Skeletal muscle satellite cell (primary cell): ENCODE data around the gene BTBD6.

Experiments
- H3K27me3 ChIP-seq: 2 replicates; pipeline ENCODE4 v1.7.0; 2013; ENCODE audit warnings: low read length; ENCODE audit not compliant: control insufficient read depth, insufficient read depth
- H3K36me3 ChIP-seq: 2 replicates; pipeline ENCODE4 v1.7.0; 2013; ENCODE audit warnings: mild to moderate bottlenecking, control low read depth, low read length; ENCODE audit not compliant: insufficient read depth
- H3K4me1 ChIP-seq: 2 replicates; pipeline ENCODE4 v1.7.0; 2013; ENCODE audit warnings: low read length; ENCODE audit not compliant: control insufficient read depth, insufficient read depth
- H3K4me2 ChIP-seq: 2 replicates; pipeline ENCODE4 v1.7.0; 2013; ENCODE audit warnings: mild to moderate bottlenecking, low read length
- H3K4me3 ChIP-seq: 2 replicates; pipeline ENCODE4 v1.7.0; 2013; ENCODE audit warnings: low read length
- H3K9ac ChIP-seq: 2 replicates; pipeline ENCODE4 v1.7.0; 2013; ENCODE audit warnings: mild to moderate bottlenecking, low read depth, low read length, moderate library complexity
- H3K9me3 ChIP-seq: replicated peaks from 2 replicates; pipeline ENCODE4 v1.7.0; 2013; ENCODE audit warnings: mild to moderate bottlenecking, control low read depth, low read length

Gene BTBD6

DNA sequence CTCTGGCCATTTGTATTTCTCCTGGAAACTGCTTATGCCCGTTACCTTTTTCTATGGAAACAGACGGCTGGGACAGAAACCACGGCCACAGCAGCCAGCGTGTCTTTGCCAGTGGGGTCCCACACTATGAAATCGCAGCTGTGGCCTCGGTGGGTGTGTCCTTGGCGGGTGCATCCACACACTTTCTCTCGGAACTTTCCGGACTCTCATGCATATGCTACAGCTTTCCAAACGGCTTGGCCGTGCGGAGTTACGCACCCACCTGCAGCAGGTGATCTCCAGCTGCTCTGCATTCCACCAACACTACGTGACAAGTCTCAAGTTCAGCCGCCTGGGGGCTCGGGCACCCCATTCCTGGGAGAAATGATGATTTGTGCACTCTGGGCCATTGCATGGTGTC, 1.3 kb upstream of the BTBD6 start:
- Histone ChIP-seq H3K9me3 (no peaks in the 10 kb centered on the region), H3K4me2 (no peak overlapping the region), H3K36me3 (peaks cover 27% of the 10 kb centered on the region), H3K4me3 (no peak overlapping the region), H3K27me3 (no peaks in the 10 kb centered on the region), H3K4me1 (peaks cover 16% of the 10 kb centered on the region), H3K9ac (no peak overlapping the region)

DNA sequence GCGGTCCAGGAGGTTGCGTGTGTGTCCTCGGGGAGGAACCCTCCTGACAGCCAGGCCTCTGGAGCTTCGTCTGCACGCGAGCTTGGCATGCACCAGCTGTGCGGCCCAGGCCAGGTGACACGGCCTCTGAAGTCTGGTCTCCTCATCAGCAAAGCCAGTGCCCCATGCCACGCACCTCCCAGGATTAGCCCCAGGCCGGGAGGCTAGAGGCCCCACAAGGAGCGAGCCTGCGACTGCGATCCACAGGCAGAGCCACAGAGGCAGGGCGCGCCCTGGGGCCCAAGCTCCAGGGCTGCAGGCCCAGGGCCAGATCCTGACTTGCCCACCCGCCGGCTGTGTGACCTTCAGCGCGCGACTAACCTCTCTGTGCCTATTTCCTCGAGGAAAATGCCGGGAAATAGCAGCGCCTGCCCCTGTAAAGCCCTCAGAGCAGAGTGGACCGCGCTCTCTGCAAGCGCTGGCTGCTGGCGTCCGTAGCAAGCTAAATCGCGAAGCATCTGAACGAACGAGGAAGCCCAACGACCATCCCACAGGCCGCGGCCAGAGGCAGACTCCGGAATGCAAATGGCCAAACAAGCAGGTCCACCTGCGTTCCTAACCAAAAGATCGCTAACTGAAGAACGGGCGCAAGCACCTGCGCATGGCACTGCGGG, 492 bp upstream of the BTBD6 start:
- H3K4me2 ChIP-seq: peak overlapping the region; percentile 100
- no peaks in the 10 kb centered on the region for H3K9me3 ChIP-seq

DNA sequence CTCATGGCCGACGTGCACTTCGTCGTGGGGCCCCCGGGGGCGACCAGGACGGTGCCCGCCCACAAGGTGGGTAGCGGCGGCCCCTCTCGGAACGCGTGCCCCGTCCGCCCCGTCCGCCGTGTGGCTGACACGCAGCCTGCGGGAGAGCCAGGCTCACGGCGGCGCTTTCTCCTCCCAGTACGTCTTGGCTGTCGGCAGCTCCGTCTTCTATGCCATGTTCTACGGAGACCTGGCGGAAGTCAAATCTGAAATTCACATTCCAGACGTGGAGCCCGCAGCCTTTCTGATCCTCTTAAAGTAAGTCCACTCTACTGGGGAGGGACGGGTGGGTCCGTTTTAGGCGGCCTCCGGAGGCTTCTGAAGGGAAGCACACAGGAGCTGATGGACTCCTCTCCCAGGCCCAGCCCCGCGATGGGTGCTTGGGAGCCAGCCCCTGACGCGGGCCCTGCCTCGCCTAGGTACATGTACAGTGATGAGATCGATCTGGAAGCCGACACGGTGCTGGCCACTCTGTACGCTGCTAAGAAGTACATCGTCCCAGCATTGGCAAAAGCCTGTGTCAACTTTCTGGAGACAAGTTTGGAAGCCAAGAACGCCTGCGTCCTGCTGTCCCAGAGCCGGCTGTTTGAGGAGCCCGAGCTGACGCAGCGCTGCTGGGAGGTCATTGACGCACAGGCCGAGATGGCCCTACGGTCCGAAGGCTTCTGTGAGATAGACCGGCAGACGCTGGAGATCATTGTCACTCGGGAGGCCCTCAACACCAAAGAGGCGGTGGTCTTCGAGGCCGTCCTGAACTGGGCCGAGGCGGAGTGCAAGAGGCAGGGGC, 1.1 kb downstream of the BTBD6 start:
- Histone ChIP-seq H3K9me3 (no peaks in the 10 kb centered on the region), H3K9ac (peak overlapping the region; percentile 89), H3K27me3 (no peaks in the 10 kb centered on the region), H3K4me1 (peaks cover 16% of the 10 kb centered on the region), H3K4me2 (peak overlapping the region; percentile 100), H3K4me3 (peak overlapping the region; percentile 95), H3K36me3 (peaks cover 28% of the 10 kb centered on the region)

More for the DNA sequence above, 492 bp upstream of the BTBD6 start:
- peak overlapping the region; percentile 75 for H3K9ac ChIP-seq
- H3K4me1 ChIP-seq: peaks cover 16% of the 10 kb centered on the region
- H3K36me3 ChIP-seq: peaks cover 28% of the 10 kb centered on the region
- H3K27me3 ChIP-seq: no peaks in the 10 kb centered on the region
- peak overlapping the region; percentile 95 for H3K4me3 ChIP-seq

DNA sequence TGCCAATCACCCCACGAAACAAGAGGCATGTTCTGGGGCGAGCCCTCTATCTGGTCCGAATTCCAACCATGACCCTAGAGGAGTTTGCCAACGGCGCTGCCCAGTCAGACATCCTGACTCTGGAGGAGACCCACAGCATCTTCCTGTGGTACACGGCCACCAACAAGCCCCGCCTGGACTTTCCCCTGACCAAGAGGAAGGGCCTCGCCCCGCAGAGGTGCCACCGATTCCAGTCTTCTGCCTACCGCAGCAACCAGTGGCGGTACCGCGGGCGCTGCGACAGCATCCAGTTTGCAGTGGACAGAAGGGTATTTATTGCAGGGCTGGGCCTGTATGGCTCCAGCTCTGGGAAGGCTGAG, 1.7 kb downstream of the BTBD6 start:
- H3K9me3 ChIP-seq: no peaks in the 10 kb centered on the region
- H3K9ac ChIP-seq: no peak overlapping the region
- peaks cover 21% of the 10 kb centered on the region for H3K4me1 ChIP-seq
- peak overlapping the region; percentile 100 for H3K4me2 ChIP-seq
- peaks cover 28% of the 10 kb centered on the region for H3K36me3 ChIP-seq
- H3K4me3 ChIP-seq: no peak overlapping the region
- H3K27me3 ChIP-seq: no peaks in the 10 kb centered on the region

DNA sequence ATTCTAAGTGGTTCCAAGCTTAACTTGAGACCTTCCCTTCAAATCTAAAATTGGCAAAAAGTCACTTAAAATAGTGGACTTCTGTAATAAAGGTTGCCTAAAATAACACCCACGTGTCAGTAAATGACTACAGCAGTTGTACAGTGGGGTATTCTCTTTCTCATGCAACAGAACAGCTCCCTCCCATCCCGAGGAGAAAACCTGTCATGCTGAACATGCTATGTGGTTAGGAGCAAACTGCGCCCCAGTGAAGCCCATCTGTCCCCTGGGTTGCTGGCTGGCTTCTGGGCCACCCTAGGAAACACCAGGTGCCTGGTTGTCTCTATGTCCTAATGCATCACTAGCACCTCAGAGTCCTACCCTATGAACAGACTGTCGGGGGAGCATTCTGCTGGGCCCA, 2.7 kb downstream of the BTBD6 start:
- Histone ChIP-seq H3K9me3 (no peaks in the 10 kb centered on the region), H3K27me3 (no peaks in the 10 kb centered on the region), H3K4me3 (no peak overlapping the region), H3K36me3 (peaks cover 28% of the 10 kb centered on the region), H3K4me1 (peaks cover 27% of the 10 kb centered on the region), H3K4me2 (no peak overlapping the region), H3K9ac (no peak overlapping the region)

DNA sequence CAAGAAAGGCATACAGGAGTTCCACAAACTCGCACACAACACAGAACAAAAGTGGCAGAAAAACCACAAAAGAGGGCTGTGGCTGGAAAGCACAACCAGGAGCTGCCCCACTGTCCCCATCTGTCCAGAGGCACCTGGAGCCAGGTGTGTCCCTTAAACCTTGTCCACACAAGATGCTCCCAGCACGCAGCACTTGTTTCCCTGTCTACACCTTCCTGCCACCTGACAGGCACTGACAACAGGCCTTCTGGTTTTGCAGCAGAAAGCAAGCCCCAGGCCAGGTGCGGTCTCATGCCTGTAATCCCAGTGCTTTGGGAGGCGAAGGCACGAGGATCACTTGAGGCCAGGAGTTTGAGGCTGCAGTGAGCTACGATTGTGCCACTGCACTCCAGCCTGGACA, 3.6 kb downstream of the BTBD6 start:
- peaks cover 27% of the 10 kb centered on the region for H3K4me1 ChIP-seq
- no peaks in the 10 kb centered on the region for H3K27me3 ChIP-seq
- no peak overlapping the region for H3K4me3 ChIP-seq
- peaks cover 31% of the 10 kb centered on the region for H3K36me3 ChIP-seq
- no peak overlapping the region for H3K4me2 ChIP-seq
- no peak overlapping the region for H3K9ac ChIP-seq
- no peaks in the 10 kb centered on the region for H3K9me3 ChIP-seq

DNA sequence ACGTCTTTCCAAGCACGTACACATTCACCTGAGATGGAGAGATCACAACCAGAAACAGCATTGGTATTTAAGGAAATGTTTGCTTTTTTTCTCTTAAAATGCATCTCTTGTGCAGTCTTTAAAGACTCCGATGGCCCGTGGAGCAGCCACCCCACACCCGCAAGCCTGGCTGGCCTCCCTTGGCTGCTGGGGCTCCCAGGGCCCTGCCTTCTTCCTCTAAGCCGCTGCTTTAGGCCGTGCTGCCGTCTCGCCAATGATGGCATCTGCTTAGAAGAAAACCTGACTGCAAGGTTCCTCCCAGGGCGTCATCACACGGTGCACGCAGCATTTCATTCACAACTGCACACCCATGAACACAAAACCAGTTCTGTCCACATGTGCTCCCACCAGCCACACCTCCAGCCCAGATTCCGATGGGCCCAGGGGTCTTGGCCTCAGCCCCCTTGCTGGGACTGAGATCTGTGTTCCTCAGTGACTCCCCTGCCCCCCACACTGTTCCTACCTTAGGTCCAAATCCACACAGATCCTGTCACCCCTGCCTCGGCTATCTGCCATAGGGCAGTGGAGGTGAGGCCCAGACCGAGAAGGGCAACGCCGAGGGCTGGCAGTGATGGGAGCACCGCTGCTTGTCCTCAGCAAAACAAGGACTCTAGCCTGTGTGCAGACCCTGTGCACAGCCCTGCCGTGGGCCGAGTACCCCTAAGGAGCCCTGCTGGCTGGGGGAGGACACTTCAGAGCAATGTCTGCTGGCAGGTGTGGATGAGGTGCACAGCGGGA, 4.4 kb downstream of the BTBD6 start:
- Histone ChIP-seq H3K4me2 (no peak overlapping the region), H3K9ac (no peak overlapping the region), H3K27me3 (no peaks in the 10 kb centered on the region), H3K4me3 (no peak overlapping the region), H3K9me3 (no peaks in the 10 kb centered on the region), H3K36me3 (peaks cover 31% of the 10 kb centered on the region), H3K4me1 (peaks cover 24% of the 10 kb centered on the region)

DNA sequence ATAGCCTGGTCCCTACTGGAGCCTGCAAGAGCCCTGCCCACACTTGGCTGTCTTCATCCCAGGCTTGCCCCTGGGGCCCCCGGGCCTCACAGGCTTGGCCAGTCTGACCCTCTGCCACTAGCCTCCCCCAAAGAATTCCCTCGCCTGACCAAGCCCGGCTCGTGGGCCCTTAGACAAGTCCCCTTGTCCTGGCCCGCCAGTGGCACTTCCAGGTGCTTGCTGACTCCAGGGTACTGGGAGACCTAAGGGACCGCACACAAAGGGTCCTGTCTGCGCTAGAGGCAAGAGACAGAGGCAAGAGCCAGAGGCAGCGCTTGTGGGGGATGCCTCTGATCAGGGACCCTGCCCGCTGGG, 5.0 kb downstream of the BTBD6 start:
- no peak overlapping the region for H3K4me3 ChIP-seq
- no peak overlapping the region for H3K9ac ChIP-seq
- H3K9me3 ChIP-seq: no peaks in the 10 kb centered on the region
- H3K36me3 ChIP-seq: peaks cover 31% of the 10 kb centered on the region
- peaks cover 19% of the 10 kb centered on the region for H3K4me1 ChIP-seq
- no peaks in the 10 kb centered on the region for H3K27me3 ChIP-seq
- H3K4me2 ChIP-seq: no peak overlapping the region

DNA sequence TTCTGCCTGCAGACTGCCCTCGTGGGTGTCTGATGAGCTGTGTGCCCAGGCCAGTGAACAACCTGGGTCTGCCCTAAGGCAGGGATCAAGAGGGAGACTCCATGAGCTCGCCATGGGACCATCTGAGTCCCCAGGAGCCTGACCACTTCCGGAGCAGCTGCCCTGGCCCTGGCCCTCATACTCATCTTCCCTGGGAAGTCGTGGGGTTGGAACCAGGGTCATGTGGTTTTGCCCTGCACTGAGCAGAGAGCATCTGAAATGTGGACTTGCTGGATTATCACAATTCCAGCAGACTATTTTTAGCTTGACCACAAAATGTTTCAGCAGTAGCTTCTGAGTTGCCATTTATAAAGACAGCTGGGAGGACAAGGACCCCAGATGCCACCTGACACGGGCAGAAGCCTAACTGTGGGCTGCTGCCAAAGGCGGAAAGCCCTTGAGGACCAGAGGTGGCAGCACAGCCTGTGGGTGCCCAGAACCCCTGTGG, 6.7 kb downstream of the BTBD6 start:
- H3K27me3 ChIP-seq: no peaks in the 10 kb centered on the region
- H3K4me3 ChIP-seq: no peak overlapping the region
- H3K36me3 ChIP-seq: peaks cover 24% of the 10 kb centered on the region
- H3K4me2 ChIP-seq: no peak overlapping the region
- H3K9ac ChIP-seq: no peak overlapping the region
- peaks cover 11% of the 10 kb centered on the region for H3K4me1 ChIP-seq
- H3K9me3 ChIP-seq: no peaks in the 10 kb centered on the region

DNA sequence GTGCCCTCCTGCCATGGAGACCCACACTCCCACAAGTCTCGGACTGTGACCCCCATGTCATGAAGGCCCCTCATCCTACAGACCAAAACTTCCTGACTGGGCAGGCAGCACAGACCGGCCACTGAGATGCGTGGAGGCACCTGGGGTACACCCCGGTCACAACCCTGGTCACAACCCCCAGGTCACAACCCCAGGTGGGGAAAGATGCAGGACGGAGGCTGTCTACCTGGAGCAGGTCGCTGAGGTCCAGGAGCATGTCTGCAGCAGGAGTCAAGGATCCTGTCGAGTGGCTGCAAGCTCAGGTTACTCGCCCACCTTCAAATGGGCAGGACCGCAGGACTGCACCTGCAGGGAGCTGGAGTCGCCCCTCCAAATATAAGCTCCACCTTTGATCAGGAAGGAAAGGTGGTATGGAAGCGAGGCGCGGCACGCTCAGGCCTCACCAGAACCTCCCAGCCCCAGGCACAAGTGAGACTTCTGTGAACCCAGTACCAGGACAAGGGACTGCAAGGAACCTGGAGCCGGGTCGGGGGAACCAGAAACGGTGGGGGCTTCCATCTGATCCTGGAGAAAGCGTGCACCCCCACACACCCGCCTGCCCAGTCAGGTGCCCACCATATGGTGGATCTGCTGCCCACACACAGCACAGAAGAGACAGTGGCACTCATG, 8.1 kb downstream of the BTBD6 start:
- H3K36me3 ChIP-seq: peaks cover 10% of the 10 kb centered on the region
- no peaks in the 10 kb centered on the region for H3K9me3 ChIP-seq
- H3K4me1 ChIP-seq: peaks cover 11% of the 10 kb centered on the region
- H3K4me3 ChIP-seq: no peak overlapping the region
- no peak overlapping the region for H3K4me2 ChIP-seq
- H3K9ac ChIP-seq: no peak overlapping the region
- H3K27me3 ChIP-seq: no peaks in the 10 kb centered on the region

DNA sequence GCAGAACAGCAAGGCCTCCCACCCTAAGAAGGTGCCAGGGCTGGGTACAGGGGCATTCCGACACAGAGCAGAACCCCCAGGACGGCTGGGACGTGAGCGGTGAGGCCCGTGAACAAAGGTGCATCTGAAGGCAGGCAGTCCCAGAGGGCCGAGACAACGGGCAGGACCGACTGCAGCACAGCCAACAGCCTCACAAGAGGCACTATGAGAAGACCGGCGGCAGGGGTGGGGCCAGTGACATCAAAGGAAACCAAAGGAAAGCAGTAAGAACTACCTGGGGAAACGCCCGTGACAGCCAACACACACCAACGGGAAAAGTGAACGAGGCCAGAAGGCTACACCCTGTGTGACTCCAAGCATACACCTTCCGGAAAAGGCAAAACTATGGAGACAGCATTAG, 9.1 kb downstream of the BTBD6 start:
- peaks cover 2% of the 10 kb centered on the region for H3K36me3 ChIP-seq
- peaks cover 11% of the 10 kb centered on the region for H3K4me1 ChIP-seq
- no peaks in the 10 kb centered on the region for H3K27me3 ChIP-seq
- H3K4me3 ChIP-seq: no peak overlapping the region
- H3K9me3 ChIP-seq: no peaks in the 10 kb centered on the region
- no peak overlapping the region for H3K4me2 ChIP-seq
- H3K9ac ChIP-seq: no peak overlapping the region
